Effector memory CD4-positive, alpha-beta T cell (primary cell): ENCODE results near the gene MYO3B.
"Not testable (repeated sequence)": the region's sequence is repeated elsewhere in the genome, so short reads cannot be mapped to it uniquely, and the experiment has no call there.

Experiments used
- DNase-seq, 3 donors: peaks; one replicate each; pipeline ENCODE4 v3.0.0-alpha.2; 2020
- H3K27ac ChIP-seq: 2 replicates; pipeline ENCODE4 v1.7.0; 2013; ENCODE audit warnings: mild to moderate bottlenecking, low read length, moderate library complexity; ENCODE audit not compliant: insufficient read depth, poor library complexity, severe bottlenecking
- H3K27me3 ChIP-seq: replicated peaks from 2 replicates; pipeline ENCODE4 v1.7.0; 2013; ENCODE audit warnings: mild to moderate bottlenecking, low read length; ENCODE audit not compliant: insufficient read depth, control insufficient read depth, poor library complexity, severe bottlenecking
- H3K36me3 ChIP-seq: 2 replicates; pipeline ENCODE4 v1.7.0; 2013; ENCODE audit warnings: mild to moderate bottlenecking, low read length, moderate library complexity; ENCODE audit not compliant: control insufficient read depth, insufficient read depth
- H3K4me1 ChIP-seq: 2 replicates; pipeline ENCODE4 v1.7.0; 2013; ENCODE audit warnings: low read length, mild to moderate bottlenecking; ENCODE audit not compliant: control insufficient read depth, insufficient read depth, poor library complexity, severe bottlenecking
- H3K4me3 ChIP-seq: 2 replicates; pipeline ENCODE4 v1.7.0; 2013; ENCODE audit warnings: low read length, low read depth, mild to moderate bottlenecking; ENCODE audit not compliant: insufficient read depth, poor library complexity, severe bottlenecking
- H3K9me3 ChIP-seq: 2 replicates; pipeline ENCODE4 v1.7.0; 2013; ENCODE audit warnings: mild to moderate bottlenecking, low read length, moderate library complexity; ENCODE audit not compliant: control insufficient read depth

The MYO3B gene

DNA sequence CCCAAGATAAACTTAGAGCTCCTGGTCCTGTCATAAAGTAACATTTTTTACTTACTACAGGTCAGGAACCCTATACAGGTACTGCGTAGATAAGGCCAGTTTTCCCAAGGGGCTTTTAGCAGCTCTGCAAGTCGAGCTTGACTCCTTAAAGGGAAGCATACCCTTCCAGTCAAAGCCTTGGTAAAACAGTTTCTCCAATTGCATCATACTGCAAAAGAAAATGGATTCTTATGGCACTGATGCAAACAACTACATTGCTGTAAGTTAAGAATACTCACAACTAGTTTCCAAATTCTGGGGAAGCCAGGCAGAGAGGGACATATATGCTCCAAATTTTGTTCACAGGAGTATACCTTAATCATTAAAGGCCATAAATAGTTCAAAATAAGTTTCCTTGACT is 31.0 kb downstream of the MYO3B start:
- Histone ChIP-seq H3K4me1 (no peaks in the 10 kb centered on the region), H3K27ac (no peak overlapping the region), H3K36me3 (no peaks in the 10 kb centered on the region), H3K27me3 (no peaks in the 10 kb centered on the region), H3K4me3 (no peak overlapping the region), H3K9me3 (no peaks in the 10 kb centered on the region)
- no peak for DNase-seq

DNA sequence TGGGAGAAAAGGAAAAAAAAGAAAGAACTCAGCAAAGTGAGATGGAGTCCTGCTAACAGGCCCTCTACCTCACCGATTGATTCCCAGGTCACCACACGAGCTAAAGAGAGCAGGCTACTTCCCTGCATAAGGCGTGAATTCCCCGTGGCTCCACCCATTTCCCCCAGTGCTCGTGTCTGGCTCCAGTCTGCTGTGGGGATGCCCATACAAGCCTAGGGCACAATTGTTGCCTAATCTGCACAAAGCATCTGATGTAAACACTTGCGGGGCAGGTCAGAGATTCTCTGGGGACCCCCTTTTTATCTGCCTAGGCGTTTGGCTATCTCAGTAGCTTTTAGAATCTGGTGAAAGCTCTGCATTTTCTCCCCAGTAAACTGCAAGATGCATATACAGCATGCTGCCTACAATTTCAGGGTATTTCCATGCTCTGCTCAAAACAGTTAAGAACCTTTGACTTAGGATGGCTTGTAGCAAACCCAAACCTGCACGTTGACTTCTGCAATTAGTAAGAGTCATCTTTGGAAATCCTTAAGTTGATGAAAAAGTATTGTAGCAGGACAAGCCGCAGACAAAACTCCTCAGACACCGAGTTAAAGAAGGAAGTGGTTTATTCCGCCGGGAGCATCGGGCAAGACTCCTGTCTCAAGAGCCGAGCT is 34.8 kb downstream of the MYO3B start:
- no peaks in the 10 kb centered on the region for H3K9me3 ChIP-seq
- no peak for DNase-seq
- H3K36me3 ChIP-seq: no peaks in the 10 kb centered on the region
- no peak overlapping the region for H3K4me3 ChIP-seq
- H3K27ac ChIP-seq: no peak overlapping the region
- H3K4me1 ChIP-seq: no peaks in the 10 kb centered on the region
- no peaks in the 10 kb centered on the region for H3K27me3 ChIP-seq

DNA sequence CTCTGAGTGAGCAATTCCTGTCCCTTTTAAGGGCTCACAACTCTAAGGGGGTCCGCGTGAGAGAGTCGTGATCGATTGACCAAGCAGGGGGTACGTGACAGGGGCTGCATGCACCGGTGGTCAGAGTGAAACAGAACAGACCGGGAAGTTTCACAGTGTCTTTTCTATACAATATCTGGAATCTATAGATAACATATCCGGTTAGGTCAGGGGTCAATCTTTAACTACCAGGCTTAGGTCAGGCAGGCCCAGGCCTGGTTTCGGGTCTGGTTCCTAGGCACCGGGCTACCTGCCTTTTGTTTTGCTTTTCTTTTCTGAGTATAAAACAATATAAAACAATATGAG is 35.3 kb downstream of the MYO3B start:
- not testable (repeated sequence) for H3K27me3 ChIP-seq, DNase-seq, H3K9me3 ChIP-seq, H3K27ac ChIP-seq, H3K4me1 ChIP-seq, H3K4me3 ChIP-seq, H3K36me3 ChIP-seq

DNA sequence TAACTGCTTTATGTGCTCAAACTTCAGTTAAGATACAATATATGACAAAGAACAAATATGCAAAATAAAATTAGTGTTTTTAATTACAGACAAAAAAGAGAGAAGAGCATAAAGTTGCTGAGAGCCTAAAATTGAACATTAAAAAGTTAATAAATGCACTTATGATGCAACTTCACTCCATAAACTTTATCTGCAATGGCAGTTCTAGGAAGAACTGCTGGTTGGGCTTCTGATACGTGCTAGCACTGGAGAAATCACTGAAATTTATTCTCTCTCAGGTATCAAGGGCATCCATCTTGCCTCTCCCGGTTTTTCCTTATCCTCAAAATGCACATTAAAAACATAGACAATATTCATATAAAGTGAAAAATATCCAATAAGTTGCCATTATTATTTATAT is 35.7 kb downstream of the MYO3B start:
- Histone ChIP-seq H3K4me1 (no peaks in the 10 kb centered on the region), H3K9me3 (no peaks in the 10 kb centered on the region), H3K4me3 (no peak overlapping the region), H3K27ac (no peak overlapping the region), H3K36me3 (no peaks in the 10 kb centered on the region), H3K27me3 (no peaks in the 10 kb centered on the region)
- no peak for DNase-seq

DNA sequence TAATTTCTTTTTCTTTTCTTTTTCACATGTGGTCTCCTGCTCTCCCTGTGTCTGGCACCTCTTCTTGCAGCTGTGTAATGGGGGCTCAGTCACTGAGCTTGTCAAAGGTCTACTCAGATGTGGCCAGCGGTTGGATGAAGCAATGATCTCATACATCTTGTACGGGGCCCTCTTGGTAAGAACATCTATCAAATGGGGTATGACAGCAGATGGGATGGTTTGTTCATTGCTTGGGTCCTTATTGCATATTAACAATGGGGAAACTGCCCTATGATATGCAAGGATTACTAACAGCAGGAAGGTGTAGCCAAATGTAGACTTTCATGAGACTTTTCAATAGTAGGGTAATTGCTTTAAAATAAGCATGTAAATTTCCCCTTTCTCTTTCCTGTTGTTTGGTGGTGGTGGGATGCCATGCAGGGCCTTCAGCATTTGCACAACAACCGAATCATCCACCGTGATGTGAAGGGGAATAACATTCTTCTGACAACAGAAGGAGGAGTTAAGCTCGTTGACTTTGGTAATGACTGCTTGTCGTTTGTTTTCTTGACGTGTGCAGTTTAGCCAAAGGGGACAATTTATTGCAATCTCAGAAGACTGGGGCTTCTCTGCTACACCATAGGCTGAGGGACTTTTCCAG is 36.5 kb downstream of the MYO3B start:
- no peaks in the 10 kb centered on the region for H3K36me3 ChIP-seq
- no peaks in the 10 kb centered on the region for H3K9me3 ChIP-seq
- no peak for DNase-seq
- no peak overlapping the region for H3K4me3 ChIP-seq
- no peaks in the 10 kb centered on the region for H3K4me1 ChIP-seq
- H3K27ac ChIP-seq: no peak overlapping the region
- H3K27me3 ChIP-seq: no peaks in the 10 kb centered on the region

DNA sequence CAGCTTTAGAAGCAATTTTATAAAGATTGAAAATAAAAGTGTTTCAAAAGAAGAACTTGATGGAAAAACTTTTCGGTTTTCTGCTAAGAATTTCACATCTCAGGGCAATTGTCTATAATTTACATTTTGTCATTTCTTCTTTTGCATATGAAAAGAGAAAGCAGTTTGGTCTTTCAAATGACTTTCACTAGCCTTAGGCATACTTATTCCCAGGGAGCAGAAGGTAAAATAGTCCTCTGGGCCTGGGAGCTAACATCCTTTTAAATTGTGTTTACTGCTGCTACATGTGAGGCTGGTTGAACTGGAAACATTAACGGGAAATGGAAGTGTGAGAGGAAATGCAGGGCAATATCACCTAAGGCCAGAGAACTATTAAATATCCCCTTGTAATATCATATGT is 37.1 kb downstream of the MYO3B start:
- Histone ChIP-seq H3K4me1 (no peaks in the 10 kb centered on the region), H3K27ac (no peak overlapping the region), H3K27me3 (no peaks in the 10 kb centered on the region), H3K36me3 (no peaks in the 10 kb centered on the region), H3K9me3 (no peaks in the 10 kb centered on the region), H3K4me3 (no peak overlapping the region)
- DNase-seq: no peak

DNA sequence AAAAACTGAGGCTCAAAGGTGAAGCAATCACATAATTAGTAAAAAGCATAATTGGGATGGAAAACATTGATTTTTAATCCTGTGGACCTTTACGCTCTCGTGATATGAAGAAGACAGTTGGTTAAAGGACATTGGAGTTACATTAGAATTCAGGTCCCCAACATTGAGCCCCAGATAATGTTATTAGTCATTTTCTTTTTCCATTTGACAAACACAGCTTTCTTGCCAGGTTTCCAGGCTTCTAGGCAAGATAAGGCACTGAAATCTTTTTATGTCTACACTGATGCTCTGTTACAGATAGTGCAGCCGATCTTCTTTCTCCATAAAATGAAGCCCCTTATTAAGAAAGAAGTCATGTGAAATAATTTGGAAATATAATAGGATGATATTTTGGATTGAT is 38.5 kb downstream of the MYO3B start:
- no peak for DNase-seq
- H3K36me3 ChIP-seq: no peaks in the 10 kb centered on the region
- no peaks in the 10 kb centered on the region for H3K9me3 ChIP-seq
- no peak overlapping the region for H3K27ac ChIP-seq
- H3K27me3 ChIP-seq: no peaks in the 10 kb centered on the region
- no peaks in the 10 kb centered on the region for H3K4me1 ChIP-seq
- H3K4me3 ChIP-seq: no peak overlapping the region

DNA sequence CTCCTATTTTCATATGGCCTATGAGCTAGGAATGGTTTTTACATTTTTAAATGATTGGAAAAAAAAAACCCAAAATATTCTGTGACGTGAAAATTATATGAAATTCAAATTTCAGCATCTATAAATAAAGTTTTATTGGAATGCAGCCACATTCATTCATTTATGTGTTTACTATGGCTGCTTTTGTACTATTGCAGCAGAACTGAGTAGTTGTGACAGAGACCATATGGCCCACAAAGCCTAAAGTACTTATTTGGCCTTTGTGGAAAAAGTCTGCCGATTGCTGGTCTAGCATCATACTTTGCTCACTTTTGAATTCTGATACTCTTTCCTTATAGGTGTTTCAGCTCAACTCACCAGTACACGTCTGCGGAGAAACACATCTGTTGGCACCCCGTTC is 39.0 kb downstream of the MYO3B start:
- Histone ChIP-seq H3K27ac (no peak overlapping the region), H3K4me3 (no peak overlapping the region), H3K9me3 (no peaks in the 10 kb centered on the region), H3K4me1 (no peaks in the 10 kb centered on the region), H3K36me3 (no peaks in the 10 kb centered on the region), H3K27me3 (no peaks in the 10 kb centered on the region)
- DNase-seq: no peak

DNA sequence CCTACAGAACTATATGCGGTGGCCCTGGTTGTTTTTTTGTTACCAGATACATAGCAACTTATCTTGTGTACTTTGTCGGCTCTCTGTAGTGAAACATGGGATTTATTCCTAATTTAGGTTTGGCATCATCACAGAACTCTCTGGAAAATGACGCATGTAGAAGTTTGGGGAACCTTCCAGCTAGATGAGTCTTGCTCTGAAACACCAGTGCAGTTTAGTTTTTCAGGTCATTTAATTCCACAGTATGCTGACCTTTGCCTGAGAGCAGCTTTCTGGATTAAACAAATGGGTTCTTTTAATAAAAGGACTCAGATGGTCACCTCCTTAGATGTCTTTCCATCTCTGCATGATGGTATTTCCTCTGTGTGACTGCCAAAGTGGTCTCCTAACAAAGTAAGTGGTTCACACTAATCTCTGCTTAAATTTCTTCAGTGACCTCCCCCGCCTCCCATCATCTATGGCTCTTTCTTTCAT is 39.9 kb downstream of the MYO3B start:
- DNase-seq: no peak

DNA sequence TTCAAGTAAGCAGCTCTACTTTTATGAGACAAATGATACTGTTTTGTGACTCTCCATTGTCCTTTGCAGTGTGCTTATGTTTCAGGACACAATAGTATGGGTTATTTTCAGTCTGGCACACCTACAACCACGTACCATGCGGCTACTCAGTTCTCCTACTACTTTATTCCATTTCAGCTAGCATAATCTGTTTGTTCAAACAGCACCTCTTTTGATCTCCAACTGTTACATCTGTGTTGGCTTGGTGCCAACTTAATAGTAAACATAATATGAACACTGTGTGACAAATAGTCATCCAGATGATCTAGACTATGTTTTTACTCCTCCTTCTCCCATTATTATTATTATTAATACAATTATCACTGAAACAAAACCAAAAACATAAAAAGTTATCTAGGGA is 40.5 kb downstream of the MYO3B start:
- no peaks in the 10 kb centered on the region for H3K36me3 ChIP-seq
- no peak overlapping the region for H3K4me3 ChIP-seq
- H3K27me3 ChIP-seq: no peaks in the 10 kb centered on the region
- no peak overlapping the region for H3K27ac ChIP-seq
- H3K9me3 ChIP-seq: no peaks in the 10 kb centered on the region
- no peaks in the 10 kb centered on the region for H3K4me1 ChIP-seq
- DNase-seq: no peak

More for the DNA sequence above, 39.9 kb downstream of the MYO3B start:
- Histone ChIP-seq H3K9me3 (no peaks in the 10 kb centered on the region), H3K4me3 (no peak overlapping the region), H3K27me3 (no peaks in the 10 kb centered on the region), H3K4me1 (no peaks in the 10 kb centered on the region), H3K36me3 (no peaks in the 10 kb centered on the region), H3K27ac (no peak overlapping the region)
